GM18861 (cell line): Measurements from ENCODE around the gene SMIM29.
"Not testable (repeated sequence)": the region's sequence is repeated elsewhere in the genome, so short reads cannot be mapped to it uniquely, and the experiment has no call there.

ENCODE experiments used
- ATAC-seq: cut with Tn5 transposase; IDR thresholded peaks from one replicate; pipeline ENCODE4 v1.9.1; 2021; ENCODE audit not compliant: unreplicated experiment

The SMIM29 gene

GRCh38 chr6:34248727-34249468, at the start of gene SMIM29:
SMIM29 (minus strand) TSS chr6:34249006; CDS start chr6:34247791, 1,215 bp downstream.
- peak; percentile 60 for ATAC-seq

GRCh38 chr6:34295721-34296120, 46.9 kb upstream of the SMIM29 start:
- peak; percentile 73 for ATAC-seq

- no peak for ATAC-seq
Observed at GRCh38 chr6:34292954-34293353, 44.1 kb upstream of the SMIM29 start.

GRCh38 chr6:34289137-34289536, 40.3 kb upstream of the SMIM29 start:
- no peak for ATAC-seq

GRCh38 chr6:34288581-34288980, 39.8 kb upstream of the SMIM29 start:
- no peak for ATAC-seq

GRCh38 chr6:34285448-34286164, 36.8 kb upstream of the SMIM29 start:
- no peak for ATAC-seq

GRCh38 chr6:34284563-34285447, 36.0 kb upstream of the SMIM29 start:
- ATAC-seq = no peak

- no peak for ATAC-seq
Observed at GRCh38 chr6:34281702-34282334, 33.0 kb upstream of the SMIM29 start.

- no peak for ATAC-seq
Observed at GRCh38 chr6:34280216-34280615, 31.4 kb upstream of the SMIM29 start.

GRCh38 chr6:34278833-34279232, 30.0 kb upstream of the SMIM29 start:
- no peak for ATAC-seq

- ATAC-seq = no peak
Observed at GRCh38 chr6:34277763-34278112, 28.9 kb upstream of the SMIM29 start.

GRCh38 chr6:34276881-34277762, 28.3 kb upstream of the SMIM29 start:
- no peak for ATAC-seq

GRCh38 chr6:34276191-34276590, 27.4 kb upstream of the SMIM29 start:
- no peak for ATAC-seq

- no peak for ATAC-seq
Observed at GRCh38 chr6:34275128-34275804, 26.5 kb upstream of the SMIM29 start.

GRCh38 chr6:34274129-34274528, 25.3 kb upstream of the SMIM29 start:
- ATAC-seq = no peak

- no peak for ATAC-seq
Observed at GRCh38 chr6:34273242-34273805, 24.5 kb upstream of the SMIM29 start.

GRCh38 chr6:34272013-34272926, 23.5 kb upstream of the SMIM29 start:
- no peak for ATAC-seq

GRCh38 chr6:34269658-34270341, 21.0 kb upstream of the SMIM29 start:
- ATAC-seq = not testable (repeated sequence)
